Activated CD8-positive, alpha-beta T cell treated with anti-CD3 and anti-CD28 coated beads, Interleukin-2, amount 10 ng/mL, durations not matched to agents 7 days and 5 days (primary cell): ENCODE results near the gene KLC4. TPM values are rescaled to one million over a fixed set of nuclear protein-coding genes. Genes with fewer than 3 reads are reported as not detected.

Source experiments
- ATAC-seq: fragments of 150-1000 bp; cut with Tn5 transposase; one replicate; pipeline ENCODE4 v1.10.0; 2021; ENCODE audit warnings: moderate library complexity
- CTCF ChIA-PET: fragments of 350-600 bp; sonication (Branson Sonifier 250); formaldehyde crosslinking; loops from one replicate; lab custom pipeline; 2021; ENCODE audit warnings: antibody characterized with exemption; lab: Charles Lee
- POLR2A ChIA-PET: fragments of 350-600 bp; sonication (Branson Sonifier 250); formaldehyde crosslinking; loops from one replicate; lab custom pipeline; 2021; ENCODE audit warnings: antibody characterized with exemption; lab: Charles Lee
- DNase-seq: peaks from one replicate; pipeline ENCODE4 v3.0.0-alpha.2; 2020
- H3K27ac Mint-ChIP-seq: one replicate; pipeline ENCODE4 v1.8.0; 2021; ENCODE audit warnings: mild to moderate bottlenecking, mixed read lengths
- H3K27me3 Mint-ChIP-seq: one replicate; pipeline ENCODE4 v1.8.0; 2021; ENCODE audit warnings: low read depth, mixed read lengths
- H3K36me3 Mint-ChIP-seq: one replicate; pipeline ENCODE4 v1.8.0; 2021; ENCODE audit warnings: low read depth, mixed read lengths
- H3K4me1 Mint-ChIP-seq: one replicate; pipeline ENCODE4 v1.8.0; 2021; ENCODE audit warnings: low read depth, mixed read lengths
- H3K4me3 Mint-ChIP-seq: one replicate; pipeline ENCODE4 v1.8.0; 2021; ENCODE audit warnings: mild to moderate bottlenecking, mixed read lengths
- H3K9me3 Mint-ChIP-seq: one replicate; pipeline ENCODE4 v1.8.0; 2022; ENCODE audit warnings: mixed read lengths; ENCODE audit not compliant: insufficient read depth
- total RNA-seq, 2 experiments: library from RNA; stranded (reverse); gene quantifications; one replicate each; pipeline ENCODE4 v1.2.3, GENCODE V29; 2021

KLC4 gene
- total RNA-seq, 2 experiments from 2014 or later, result 11.1 to 12.4 TPM

GRCh38 chr6:43082806-43083655 lies 23.6 kb downstream of the KLC4 start:
- ChIA-PET POLR2A (no interaction called here), CTCF (interaction anchor here (1.1 to 1.2 kb wide), 2 partner anchors 14 to 60 kb away, joined by 3 to 4 read pairs; no protein-coding TSS in a partner anchor)
- ATAC-seq (no peak), DNase-seq (no peak)
- Mint-ChIP-seq H3K4me3 (no peak overlapping the region), H3K36me3 (no peaks in the 10 kb centered on the region), H3K9me3 (no peaks in the 10 kb centered on the region), H3K27ac (no peak overlapping the region), H3K4me1 (peaks cover 2% of the 10 kb centered on the region), H3K27me3 (peaks cover 17% of the 10 kb centered on the region)

GRCh38 chr6:43086022-43086658 lies 26.7 kb downstream of the KLC4 start:
- H3K4me3 Mint-ChIP-seq, result no peak overlapping the region
- no peak for DNase-seq
- no peak for ATAC-seq
- no peaks in the 10 kb centered on the region for H3K36me3 Mint-ChIP-seq
- POLR2A ChIA-PET, result no interaction called here
- CTCF ChIA-PET, result no interaction called here
- H3K27me3 Mint-ChIP-seq, result peaks cover 5% of the 10 kb centered on the region
- H3K4me1 Mint-ChIP-seq, result peaks cover 2% of the 10 kb centered on the region
- no peak overlapping the region for H3K27ac Mint-ChIP-seq
- H3K9me3 Mint-ChIP-seq, result no peaks in the 10 kb centered on the region

GRCh38 chr6:43088654-43089056 lies 29.2 kb downstream of the KLC4 start:
- ATAC-seq (no peak), DNase-seq (no peak)
- ChIA-PET CTCF (no interaction called here), POLR2A (no interaction called here)
- no peak overlapping the region for H3K27ac Mint-ChIP-seq
- H3K9me3 Mint-ChIP-seq, result no peaks in the 10 kb centered on the region
- no peaks in the 10 kb centered on the region for H3K36me3 Mint-ChIP-seq
- peaks cover 10% of the 10 kb centered on the region for H3K4me1 Mint-ChIP-seq
- H3K4me3 Mint-ChIP-seq, result no peak overlapping the region
- no peaks in the 10 kb centered on the region for H3K27me3 Mint-ChIP-seq

GRCh38 chr6:43089467-43089866 lies 30.0 kb downstream of the KLC4 start:
- Mint-ChIP-seq H3K27ac (no peak overlapping the region), H3K9me3 (no peaks in the 10 kb centered on the region), H3K27me3 (no peaks in the 10 kb centered on the region), H3K36me3 (no peaks in the 10 kb centered on the region), H3K4me3 (no peak overlapping the region), H3K4me1 (peaks cover 10% of the 10 kb centered on the region)
- ATAC-seq, result no peak
- ChIA-PET POLR2A (interaction anchor here (0.6 kb wide), 1 partner anchor 343 kb away, joined by 3 read pairs; no protein-coding TSS in a partner anchor), CTCF (interaction anchor here (1.0 kb wide), 1 partner anchor 54 kb away, joined by 4 read pairs; no protein-coding TSS in a partner anchor)
- no peak for DNase-seq

- no peak overlapping the region for H3K27ac Mint-ChIP-seq
- CTCF ChIA-PET, result interaction anchor here (1.0 kb wide), 1 partner anchor 53 kb away, joined by 4 read pairs; no protein-coding TSS in a partner anchor
- no peaks in the 10 kb centered on the region for H3K27me3 Mint-ChIP-seq
- DNase-seq (no peak), ATAC-seq (no peak)
- H3K4me3 Mint-ChIP-seq, result no peak overlapping the region
- POLR2A ChIA-PET, result interaction anchor here (0.6 kb wide), 1 partner anchor 344 kb away, joined by 3 read pairs; no protein-coding TSS in a partner anchor
- H3K9me3 Mint-ChIP-seq, result no peaks in the 10 kb centered on the region
- peaks cover 10% of the 10 kb centered on the region for H3K4me1 Mint-ChIP-seq
- no peaks in the 10 kb centered on the region for H3K36me3 Mint-ChIP-seq
Measured at GRCh38 chr6:43089874-43090558, 30.6 kb downstream of the KLC4 start.

GRCh38 chr6:43090559-43090956 lies 31.1 kb downstream of the KLC4 start:
- H3K27ac Mint-ChIP-seq, result no peak overlapping the region
- CTCF ChIA-PET, result no interaction called here

GRCh38 chr6:43091020-43091419 lies 31.6 kb downstream of the KLC4 start:
- ChIA-PET POLR2A (no interaction called here), CTCF (no interaction called here)
- Mint-ChIP-seq H3K9me3 (no peaks in the 10 kb centered on the region), H3K27me3 (no peaks in the 10 kb centered on the region), H3K4me1 (peaks cover 10% of the 10 kb centered on the region), H3K4me3 (no peak overlapping the region), H3K27ac (no peak overlapping the region), H3K36me3 (no peaks in the 10 kb centered on the region)
- no peak for ATAC-seq
- no peak for DNase-seq

More at GRCh38 chr6:43090559-43090956, 31.1 kb downstream of the KLC4 start:
- DNase-seq (no peak), ATAC-seq (no peak)
- H3K4me1 Mint-ChIP-seq, result peaks cover 10% of the 10 kb centered on the region
- no peaks in the 10 kb centered on the region for H3K36me3 Mint-ChIP-seq
- H3K4me3 Mint-ChIP-seq, result no peak overlapping the region
- H3K9me3 Mint-ChIP-seq, result no peaks in the 10 kb centered on the region
- no peaks in the 10 kb centered on the region for H3K27me3 Mint-ChIP-seq
- POLR2A ChIA-PET, result no interaction called here

- ChIA-PET POLR2A (no interaction called here), CTCF (no interaction called here)
- H3K4me3 Mint-ChIP-seq, result no peak overlapping the region
- H3K4me1 Mint-ChIP-seq, result peaks cover 10% of the 10 kb centered on the region
- H3K27me3 Mint-ChIP-seq, result no peaks in the 10 kb centered on the region
- ATAC-seq (no peak), DNase-seq (no peak)
- H3K36me3 Mint-ChIP-seq, result no peaks in the 10 kb centered on the region
- no peak overlapping the region for H3K27ac Mint-ChIP-seq
- no peaks in the 10 kb centered on the region for H3K9me3 Mint-ChIP-seq
Measured at GRCh38 chr6:43091436-43091991, 32.1 kb downstream of the KLC4 start.

GRCh38 chr6:43092635-43093034 lies 33.2 kb downstream of the KLC4 start:
- no peak overlapping the region for H3K4me3 Mint-ChIP-seq
- ATAC-seq (no peak), DNase-seq (no peak)
- no peaks in the 10 kb centered on the region for H3K36me3 Mint-ChIP-seq
- peaks cover 10% of the 10 kb centered on the region for H3K4me1 Mint-ChIP-seq
- no peaks in the 10 kb centered on the region for H3K9me3 Mint-ChIP-seq
- ChIA-PET POLR2A (no interaction called here), CTCF (no interaction called here)
- no peaks in the 10 kb centered on the region for H3K27me3 Mint-ChIP-seq
- H3K27ac Mint-ChIP-seq, result no peak overlapping the region

GRCh38 chr6:43093436-43094289 lies 34.2 kb downstream of the KLC4 start:
- Mint-ChIP-seq H3K4me3 (no peak overlapping the region), H3K27ac (no peak overlapping the region), H3K36me3 (no peaks in the 10 kb centered on the region), H3K4me1 (peaks cover 10% of the 10 kb centered on the region), H3K27me3 (no peaks in the 10 kb centered on the region), H3K9me3 (no peaks in the 10 kb centered on the region)
- ChIA-PET CTCF (no interaction called here), POLR2A (interaction anchor here (0.6 kb wide), 1 partner anchor 532 kb away, joined by 5 read pairs; no protein-coding TSS in a partner anchor)
- DNase-seq, result no peak
- ATAC-seq, result no peak

- Mint-ChIP-seq H3K27me3 (no peaks in the 10 kb centered on the region), H3K36me3 (no peaks in the 10 kb centered on the region), H3K9me3 (no peaks in the 10 kb centered on the region), H3K27ac (no peak overlapping the region), H3K4me1 (peaks cover 10% of the 10 kb centered on the region), H3K4me3 (no peak overlapping the region)
- DNase-seq, result no peak
- no peak for ATAC-seq
- ChIA-PET CTCF (no interaction called here), POLR2A (no interaction called here)
Measured at GRCh38 chr6:43095939-43096338, 36.5 kb downstream of the KLC4 start.
